H9 (cell line): ENCODE data around the gene TTLL12. TPM values are rescaled to one million over a fixed set of nuclear protein-coding genes. Genes with fewer than 3 reads are reported as not detected.

Source experiments
- DNase-seq: peaks from one replicate; pipeline ENCODE4 v3.0.0-alpha.2; 2017
- H2AFZ ChIP-seq: one replicate; pipeline ENCODE4 v1.6.1; 2013; ENCODE audit warnings: mild to moderate bottlenecking, low read length, control low read depth, moderate library complexity
- H2AK5ac ChIP-seq: 2 replicates; pipeline ENCODE4 v1.6.1; 2013; ENCODE audit warnings: low read length, control low read depth, mixed read lengths; ENCODE audit not compliant: insufficient read length
- H2BK120ac ChIP-seq: one replicate; pipeline ENCODE4 v1.6.1; 2013; ENCODE audit warnings: low read depth, mild to moderate bottlenecking, low read length, control low read depth, inconsistent platforms; ENCODE audit not compliant: poor library complexity, severe bottlenecking
- H2BK12ac ChIP-seq: 2 replicates; pipeline ENCODE4 v1.6.1; 2013; ENCODE audit warnings: low read length, control low read depth, mixed read lengths, low read depth; ENCODE audit not compliant: insufficient read length
- H2BK15ac ChIP-seq: 2 replicates; pipeline ENCODE4 v1.6.1; 2013; ENCODE audit warnings: low read depth, low read length, control low read depth
- H2BK20ac ChIP-seq: one replicate; pipeline ENCODE4 v1.6.1; 2013; ENCODE audit warnings: low read depth, mild to moderate bottlenecking, low read length, control low read depth, inconsistent platforms; ENCODE audit not compliant: poor library complexity, severe bottlenecking
- H2BK5ac ChIP-seq: 2 replicates; pipeline ENCODE4 v1.6.1; 2013; ENCODE audit warnings: low read length, control low read depth, mixed read lengths; ENCODE audit not compliant: insufficient read length
- H3K14ac ChIP-seq: 2 replicates; pipeline ENCODE4 v1.6.1; 2013; ENCODE audit warnings: low read length, control low read depth; ENCODE audit not compliant: insufficient read depth
- H3K18ac ChIP-seq: 2 replicates; pipeline ENCODE4 v1.6.1; 2013; ENCODE audit warnings: low read depth, mild to moderate bottlenecking, mixed read lengths, low read length, control low read depth; ENCODE audit not compliant: insufficient read length
- H3K23ac ChIP-seq: 2 replicates; pipeline ENCODE4 v1.6.1; 2013; ENCODE audit warnings: low read length, control low read depth, mixed read lengths, low read depth; ENCODE audit not compliant: insufficient read length
- H3K23me2 ChIP-seq: 2 replicates; pipeline ENCODE4 v1.6.1; 2013; ENCODE audit warnings: low read depth, mild to moderate bottlenecking, mixed read lengths, low read length, control low read depth; ENCODE audit not compliant: insufficient read length, poor library complexity, severe bottlenecking
- H3K27ac ChIP-seq: 2 replicates; pipeline ENCODE4 v1.5.1; 2013; ENCODE audit warnings: low read length, control low read depth, mixed read lengths, low read depth; ENCODE audit not compliant: insufficient read length
- H3K27me3 ChIP-seq: 2 replicates; pipeline ENCODE4 v1.6.1; 2013; ENCODE audit warnings: low read length, control low read depth, inconsistent platforms; ENCODE audit not compliant: insufficient read depth
- H3K4ac ChIP-seq: 2 replicates; pipeline ENCODE4 v1.6.1; 2013; ENCODE audit warnings: low read depth, mild to moderate bottlenecking, control low read depth, inconsistent platforms, low read length, moderate library complexity
- H3K4me1 ChIP-seq: 2 replicates; pipeline ENCODE4 v1.6.1; 2013; ENCODE audit warnings: low read length, control low read depth, inconsistent platforms; ENCODE audit not compliant: insufficient read depth
- H3K4me2 ChIP-seq: 2 replicates; pipeline ENCODE4 v1.6.1; 2013; ENCODE audit warnings: low read length, control low read depth, mixed read lengths; ENCODE audit not compliant: insufficient read length, insufficient read depth
- H3K56ac ChIP-seq: 2 replicates; pipeline ENCODE4 v1.6.1; 2013; ENCODE audit warnings: low read depth, mild to moderate bottlenecking, mixed read lengths, low read length, control low read depth; ENCODE audit not compliant: insufficient read length
- H3K79me1 ChIP-seq: 2 replicates; pipeline ENCODE4 v1.6.1; 2013; ENCODE audit warnings: low read depth, mild to moderate bottlenecking, moderate library complexity, low read length, control low read depth, inconsistent platforms; ENCODE audit not compliant: insufficient read depth, poor library complexity, severe bottlenecking
- H3K79me2 ChIP-seq: 2 replicates; pipeline ENCODE4 v1.6.1; 2013; ENCODE audit warnings: low read length, control low read depth, inconsistent platforms; ENCODE audit not compliant: insufficient read depth
- H3K9ac ChIP-seq: 2 replicates; pipeline ENCODE4 v1.6.1; 2013; ENCODE audit warnings: low read length, control low read depth, mixed read lengths; ENCODE audit not compliant: insufficient read length; ENCODE audit errors: extremely low read depth
- H3K9me3 ChIP-seq: one replicate; pipeline ENCODE4 v1.6.1; 2013; ENCODE audit warnings: low read depth, low read length, inconsistent platforms; ENCODE audit not compliant: control insufficient read depth
- H3T11ph ChIP-seq: one replicate; pipeline ENCODE4 v1.6.1; 2013; ENCODE audit warnings: mild to moderate bottlenecking, low read length, control low read depth, inconsistent platforms
- H4K20me1 ChIP-seq: one replicate; pipeline ENCODE4 v1.6.1; 2013; ENCODE audit not compliant: control insufficient read depth, insufficient read length, insufficient read depth
- H4K5ac ChIP-seq: 2 replicates; pipeline ENCODE4 v1.6.1; 2013; ENCODE audit warnings: low read depth, mild to moderate bottlenecking, mixed read lengths, low read length, control low read depth; ENCODE audit not compliant: insufficient read length
- H4K8ac ChIP-seq: replicated peaks from 2 replicates; pipeline ENCODE4 v1.6.1; 2013; ENCODE audit warnings: low read length, control low read depth, mixed read lengths, low read depth; ENCODE audit not compliant: insufficient read length
- H4K91ac ChIP-seq: 2 replicates; pipeline ENCODE4 v1.6.1; 2013; ENCODE audit warnings: low read depth, mild to moderate bottlenecking, moderate library complexity, mixed read lengths, low read length, control low read depth; ENCODE audit not compliant: insufficient read length
- H3K27ac Mint-ChIP-seq, 3 experiments: 2 replicates in 2 of 3; 3 replicates in 1 of 3; pipeline ENCODE4 v1.8.0; 2020 to 2021; ENCODE audit warnings: mixed read lengths in 3 of 3, mild to moderate bottlenecking in 1 of 3, moderate library complexity in 1 of 3
- H3K27me3 Mint-ChIP-seq: 2 replicates; pipeline ENCODE4 v1.8.0; 2021; ENCODE audit warnings: low read depth, mild to moderate bottlenecking, moderate library complexity, mixed read lengths
- H3K36me3 Mint-ChIP-seq, 3 experiments: 2 replicates in 2 of 3; 3 replicates in 1 of 3; pipeline ENCODE4 v1.8.0; 2020 to 2021; ENCODE audit warnings: low read depth in 3 of 3, mixed read lengths in 3 of 3; ENCODE audit not compliant: insufficient read depth in 1 of 3
- H3K4me1 Mint-ChIP-seq, 2 experiments: 2 replicates each; pipeline ENCODE4 v1.8.0; 2020; ENCODE audit warnings: mixed read lengths in 2 of 2
- H3K4me3 Mint-ChIP-seq, 2 experiments: 2 replicates in 1 of 2; 3 replicates in 1 of 2; pipeline ENCODE4 v1.8.0; 2020 to 2021; ENCODE audit warnings: mild to moderate bottlenecking in 2 of 2, mixed read lengths in 2 of 2, moderate library complexity in 1 of 2
- H3K9me3 Mint-ChIP-seq, 2 experiments: 2 replicates in 1 of 2; 3 replicates in 1 of 2; pipeline ENCODE4 v1.8.0; 2020; ENCODE audit warnings: mild to moderate bottlenecking in 2 of 2, mixed read lengths in 2 of 2, moderate library complexity in 1 of 2
- CTCF ChIP-seq: fragments of 200-600 bp; sonication (generic); conservative IDR thresholded peaks from 3 replicates; pipeline ENCODE4 v1.8.0; 2021; ENCODE audit warnings: antibody characterized with exemption, mild to moderate bottlenecking
- WGBS: extraction: QIAGEN DNeasy Blood & Tissue Kit; methylation state at CpG from one replicate; pipeline ENCODE4 v1.1.7; 2013; ENCODE audit warnings: missing lambda C conversion rate, low lambda C conversion rate, mixed read lengths; ENCODE audit not compliant: insufficient read length; ENCODE audit errors: extremely low coverage; 5-methylcytosine and 5-hydroxymethylcytosine counted together
- total RNA-seq: library from RNA; stranded (reverse); gene quantifications from 2 replicates; pipeline ENCODE4 v1.2.1, GENCODE V29; 2021

The TTLL12 gene
- total RNA-seq, 1 experiment from 2014 or later = 89.6 TPM

GRCh38 chr22:43135565-43135964, 51.4 kb downstream of the TTLL12 start:
- no peak for DNase-seq
- Histone ChIP-seq H2AFZ (no peak overlapping the region), H3K56ac (no peak overlapping the region), H2BK20ac (no peak overlapping the region), H3K18ac (no peak overlapping the region), H4K5ac (no peak overlapping the region), H2BK12ac (no peak overlapping the region), H4K20me1 (no peaks in the 10 kb centered on the region), H3K14ac (no peak overlapping the region), H4K8ac (no peak overlapping the region), H3T11ph (no peak overlapping the region), H3K4ac (no peak overlapping the region), H3K79me2 (no peaks in the 10 kb centered on the region), H2BK120ac (no peak overlapping the region), H2AK5ac (no peak overlapping the region), H3K4me2 (no peak overlapping the region), H3K4me1 (no peaks in the 10 kb centered on the region), H3K27me3 (no peaks in the 10 kb centered on the region), H3K27ac (no peak overlapping the region), H3K23ac (no peak overlapping the region), H3K9me3 (no peaks in the 10 kb centered on the region), H3K9ac (no peak overlapping the region), H2BK5ac (no peak overlapping the region), H2BK15ac (no peak overlapping the region), H3K23me2 (no peaks in the 10 kb centered on the region), H3K79me1 (no peaks in the 10 kb centered on the region), H4K91ac (no peak overlapping the region)
- Mint-ChIP-seq H3K27me3 (no peaks in the 10 kb centered on the region), H3K4me1 (no peaks in the 10 kb centered on the region), H3K9me3 (no peaks in the 10 kb centered on the region), H3K36me3 (peaks cover 21 to 79% (median 72%) of the 10 kb centered on the region in 3 experiments; a peak in 6 of 7 replicates), H3K4me3 (no peak overlapping the region), H3K27ac (no peak overlapping the region)
- WGBS = no CpG with 5 or more reads among the region's 5 CpGs
- no peak for TF ChIP-seq CTCF
